ENCODE data around the gene SORL1.

Gene SORL1

GRCh38 chr11:121425828-121426227, 26.3 kb upstream of the SORL1 start:
- Histone ChIP-seq H3K4me3 (no peak overlapping the region), H3K27ac (no peak overlapping the region)

DNA sequence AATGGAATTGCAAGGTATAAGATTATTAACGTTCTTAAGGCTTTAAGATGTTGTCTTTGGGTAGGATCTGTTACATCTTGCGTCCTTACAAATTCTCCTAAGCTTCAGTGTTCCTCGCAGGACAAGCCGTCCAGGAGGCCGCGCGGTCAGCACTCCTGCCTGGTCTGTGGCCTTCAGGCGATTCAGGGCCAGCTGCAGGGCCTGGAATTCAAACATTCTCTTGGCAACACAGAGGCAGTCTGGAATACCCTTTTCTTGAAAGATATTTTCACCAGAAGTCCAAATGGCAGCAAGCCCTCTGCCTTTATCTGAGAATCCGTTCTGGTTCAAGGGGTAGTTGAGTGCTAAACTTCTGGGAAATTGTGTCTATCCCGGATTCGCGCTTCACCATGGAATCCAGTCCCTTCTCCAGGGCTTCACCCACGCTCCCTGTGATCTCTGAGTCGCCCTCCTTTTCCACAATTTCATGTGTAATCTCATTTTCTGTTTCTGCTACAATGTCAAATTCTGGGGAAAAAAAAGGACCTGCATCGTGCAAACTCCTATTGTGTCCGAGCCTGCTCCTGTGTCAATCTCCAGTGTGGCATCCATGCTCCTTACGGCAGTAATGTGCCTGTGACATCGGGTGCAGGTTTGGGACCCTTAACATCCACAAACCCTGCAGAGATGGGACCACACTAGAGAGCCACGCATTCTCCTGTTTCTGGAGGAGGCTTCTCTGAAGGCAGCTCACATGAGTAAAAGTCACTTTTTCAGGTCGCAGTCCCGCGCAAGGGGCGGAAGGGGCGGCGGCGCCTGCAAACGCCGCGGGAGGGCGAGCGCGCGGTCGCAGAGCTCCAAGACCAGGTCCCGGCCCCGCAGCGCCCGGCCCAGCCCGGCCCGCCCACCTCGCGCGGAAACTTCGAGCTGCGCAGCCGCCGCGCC, 25.4 kb upstream of the SORL1 start:
- H3K27ac ChIP-seq: no peak overlapping the region

GRCh38 chr11:121427400-121427744, 24.7 kb upstream of the SORL1 start:
- H3K27ac ChIP-seq: no peak overlapping the region

More for the DNA sequence above, 25.4 kb upstream of the SORL1 start:
- H3K4me3 ChIP-seq: peak overlapping the region in 5 of 7 experiments; percentile 1 to 31 (median 12)

DNA sequence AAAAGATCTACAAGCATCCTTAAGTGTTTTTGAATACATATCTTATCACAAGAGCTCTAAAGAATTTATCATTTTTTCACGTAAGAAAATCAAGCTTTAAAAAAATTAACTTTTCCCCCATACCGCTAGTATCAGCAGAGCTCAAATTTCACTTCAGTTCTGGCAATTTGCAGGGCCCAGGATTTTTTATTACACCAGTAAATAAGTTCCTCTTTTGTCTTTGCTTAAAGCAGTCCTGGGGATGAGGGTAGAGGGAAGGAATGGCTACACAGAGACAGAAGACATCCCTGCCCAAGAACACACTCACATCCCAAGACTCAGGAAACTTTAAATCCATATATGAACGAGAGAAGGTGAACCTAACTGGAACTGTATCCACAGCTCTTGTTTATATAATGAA, 22.6 kb upstream of the SORL1 start:
- Histone ChIP-seq H3K4me3 (no peak overlapping the region), H3K27ac (no peak overlapping the region)

More at GRCh38 chr11:121427400-121427744, 24.7 kb upstream of the SORL1 start:
- peak overlapping the region in 5 of 7 experiments; percentile 1 to 31 (median 12) for H3K4me3 ChIP-seq

GRCh38 chr11:121431820-121432526, 20.1 kb upstream of the SORL1 start:
- Histone ChIP-seq H3K4me3 (no peak overlapping the region), H3K27ac (no peak overlapping the region)

DNA sequence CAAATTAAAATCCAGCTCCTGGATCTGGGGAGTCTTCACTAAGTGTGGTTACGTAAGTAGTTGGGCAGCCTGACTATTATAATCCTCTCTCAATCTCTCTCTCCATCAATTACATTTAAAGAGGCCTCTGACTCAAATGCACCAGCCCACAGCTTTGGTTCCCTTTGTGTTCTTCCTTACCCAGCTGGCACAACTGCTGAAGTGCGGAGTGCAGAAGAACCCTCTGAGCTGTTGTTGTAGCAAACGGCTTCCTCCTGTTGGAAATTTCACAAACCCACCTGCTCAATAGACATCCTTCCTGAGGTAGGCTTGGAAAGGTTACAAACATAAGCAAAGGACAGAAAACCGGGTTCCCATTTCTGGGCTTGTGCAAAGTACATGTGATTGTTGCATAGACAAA, 17.0 kb upstream of the SORL1 start:
- Histone ChIP-seq H3K27ac (no peak overlapping the region), H3K4me3 (no peak overlapping the region)

- Histone ChIP-seq H3K4me3 (no peak overlapping the region), H3K27ac (peak overlapping the region in 1 of 21 experiments; percentile 45)
Observed at GRCh38 chr11:121435551-121436511, 16.3 kb upstream of the SORL1 start.

DNA sequence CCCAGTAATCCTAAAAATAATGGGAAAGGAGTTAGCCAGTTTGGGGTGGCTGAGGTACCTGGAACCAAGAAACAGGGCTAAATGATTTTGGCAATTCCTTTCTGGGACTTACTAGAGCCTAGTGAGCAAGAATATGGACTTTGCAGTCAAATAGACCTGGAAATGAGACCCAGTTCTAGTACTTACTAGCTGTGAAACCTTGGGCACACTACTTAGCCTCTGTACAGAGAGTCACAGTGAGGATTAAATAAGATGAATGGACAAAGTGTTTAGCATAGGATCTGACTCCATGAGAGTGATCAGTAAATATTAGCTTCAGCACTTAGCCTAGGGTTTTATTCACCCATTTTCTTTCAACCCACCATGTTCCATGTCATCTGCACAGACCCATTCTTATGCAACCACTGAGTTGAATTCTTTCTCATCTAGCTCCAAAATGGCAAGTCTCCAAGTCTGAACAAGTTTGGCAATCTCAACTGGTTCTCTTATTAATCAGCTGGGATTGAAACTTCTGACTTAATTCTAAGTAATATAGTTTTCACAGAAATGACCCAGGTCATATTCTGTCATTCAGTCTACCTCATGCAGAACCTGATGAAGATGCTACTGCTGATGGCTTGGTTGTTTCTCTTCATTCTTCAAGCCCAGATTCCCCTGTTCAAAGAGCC, 15.0 kb upstream of the SORL1 start:
- peak overlapping the region in 1 of 21 experiments; percentile 9 for H3K27ac ChIP-seq
- H3K4me3 ChIP-seq: no peak overlapping the region

DNA sequence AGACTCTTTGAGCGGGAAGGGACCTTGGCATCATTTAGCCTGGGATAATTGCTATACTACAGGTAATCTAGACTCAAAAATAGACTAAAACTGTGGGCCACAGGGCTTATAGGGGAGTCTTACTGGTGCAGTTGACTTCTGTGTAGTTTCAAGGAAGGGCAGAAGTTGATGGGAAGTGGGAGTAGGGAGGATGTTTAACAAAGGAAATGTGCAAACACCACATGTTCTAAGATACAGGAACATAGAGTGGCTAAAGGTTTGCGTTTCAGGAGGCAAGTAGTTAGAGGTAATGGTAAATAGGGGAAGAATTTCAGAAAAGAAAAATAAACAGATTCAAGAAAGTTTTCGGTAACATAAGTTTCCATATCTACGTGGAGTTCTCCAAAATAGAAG, 14.4 kb upstream of the SORL1 start:
- no peak overlapping the region for H3K4me3 ChIP-seq
- H3K27ac ChIP-seq: peak overlapping the region in 1 of 21 experiments; percentile 9

DNA sequence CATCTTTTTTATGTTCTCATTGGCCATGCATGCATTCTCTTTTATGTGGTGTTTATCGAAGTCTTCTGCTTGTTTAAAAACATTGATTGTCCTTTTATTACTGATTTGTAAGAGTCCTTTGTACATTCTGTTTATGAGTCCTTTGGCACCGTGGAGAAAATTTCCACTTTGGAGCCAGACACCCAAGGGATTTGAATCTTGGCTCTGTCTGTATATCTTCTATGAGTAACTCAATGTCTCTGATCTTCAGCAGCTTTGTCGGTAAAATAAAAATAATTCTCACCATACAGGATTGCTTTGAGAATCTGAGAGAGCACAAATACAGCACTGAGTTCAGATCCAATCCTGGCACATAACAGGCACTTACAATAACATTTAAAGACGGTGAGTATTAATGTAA, 12.8 kb upstream of the SORL1 start:
- no peak overlapping the region for H3K27ac ChIP-seq
- H3K4me3 ChIP-seq: no peak overlapping the region

GRCh38 chr11:121439759-121440158, 12.4 kb upstream of the SORL1 start:
- no peak overlapping the region for H3K4me3 ChIP-seq
- H3K27ac ChIP-seq: no peak overlapping the region

DNA sequence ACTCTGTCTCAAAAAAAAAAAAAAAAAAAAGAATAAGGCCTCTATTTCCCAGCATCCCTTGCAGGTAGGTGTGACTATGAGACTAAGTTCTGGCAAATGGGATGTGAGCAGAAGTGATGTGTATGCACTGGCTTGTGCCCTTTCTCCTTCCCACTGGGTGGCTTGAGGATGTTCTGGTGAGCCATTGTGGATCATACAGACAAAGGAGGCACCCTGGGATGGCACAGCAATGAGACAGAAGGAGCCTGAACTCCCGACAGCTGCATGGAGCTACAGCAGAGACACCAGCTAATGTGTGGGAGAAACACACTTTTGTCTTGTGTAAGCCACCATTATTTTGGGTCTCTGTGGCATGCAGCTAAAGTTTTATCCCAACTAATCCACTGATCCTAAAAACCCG, 10.6 kb upstream of the SORL1 start:
- H3K27ac ChIP-seq: no peak overlapping the region

GRCh38 chr11:121443688-121444275, 8.3 kb upstream of the SORL1 start:
- Histone ChIP-seq H3K27ac (no peak overlapping the region), H3K4me3 (no peak overlapping the region)

More for the DNA sequence above, 10.6 kb upstream of the SORL1 start:
- H3K4me3 ChIP-seq: no peak overlapping the region

DNA sequence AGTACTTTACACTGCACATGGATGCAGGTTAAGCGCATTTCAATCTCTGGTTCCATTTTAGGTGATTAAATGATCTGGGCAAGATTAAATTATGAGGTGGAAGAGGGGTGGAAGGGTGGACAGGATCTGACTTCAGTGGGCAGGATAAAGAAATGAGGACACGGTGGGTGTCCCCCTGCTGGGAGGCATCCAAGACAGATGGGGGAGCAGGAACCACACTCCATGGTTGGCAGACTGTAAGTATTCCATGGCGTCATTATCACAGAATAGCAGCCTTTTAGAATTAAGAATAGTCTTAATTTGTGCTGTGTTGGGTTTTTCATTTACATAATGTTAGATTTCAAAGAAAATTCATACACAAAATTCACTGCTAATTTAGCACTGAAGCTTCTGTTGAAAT, 7.6 kb upstream of the SORL1 start:
- no peak overlapping the region for H3K27ac ChIP-seq
- H3K4me3 ChIP-seq: no peak overlapping the region

GRCh38 chr11:121445071-121445768, 6.9 kb upstream of the SORL1 start:
- no peak overlapping the region for H3K27ac ChIP-seq
- no peak overlapping the region for H3K4me3 ChIP-seq

DNA sequence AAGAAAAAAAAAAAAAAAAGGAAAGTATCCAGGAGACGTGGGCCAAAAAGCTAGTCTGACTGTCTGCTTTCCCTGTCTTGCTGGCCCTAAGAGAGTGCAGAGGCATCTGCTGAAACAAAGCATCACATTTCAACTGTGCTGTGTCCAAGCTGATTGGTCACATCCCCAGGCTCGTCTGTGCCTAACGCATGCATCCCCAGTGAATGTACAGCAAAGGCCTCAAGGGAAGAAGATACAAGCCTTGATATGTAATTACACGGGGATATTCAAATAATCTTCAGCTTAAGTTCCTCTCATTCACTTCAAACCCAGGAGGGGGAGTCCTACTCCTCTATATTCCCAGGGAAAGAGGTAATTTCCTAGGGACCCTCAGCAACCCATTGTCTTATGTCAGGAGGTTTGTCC, 5.4 kb upstream of the SORL1 start:
- Histone ChIP-seq H3K27ac (no peak overlapping the region), H3K4me3 (no peak overlapping the region)

DNA sequence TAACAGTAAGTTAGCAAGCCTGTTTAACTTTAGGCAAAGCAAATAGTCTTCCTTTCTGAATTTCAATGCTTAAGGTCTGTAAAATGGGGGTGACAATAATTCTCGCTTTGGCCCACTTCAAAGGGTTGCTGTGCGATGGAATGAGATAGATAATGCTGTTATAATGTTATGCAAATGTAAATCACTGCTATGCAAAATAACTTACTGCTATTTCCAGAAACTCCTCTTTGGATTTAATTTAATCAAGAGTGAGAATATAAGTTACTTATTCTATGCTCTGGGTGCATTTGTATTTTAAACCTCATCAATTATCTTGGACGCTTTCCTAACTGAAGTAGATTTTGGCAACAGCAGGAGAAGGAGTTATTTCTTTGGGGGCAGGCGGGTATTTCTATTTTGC, 4.1 kb upstream of the SORL1 start:
- Histone ChIP-seq H3K27ac (peak overlapping the region in 4 of 21 experiments; percentile 26 to 95 (median 81)), H3K4me3 (no peak overlapping the region)

DNA sequence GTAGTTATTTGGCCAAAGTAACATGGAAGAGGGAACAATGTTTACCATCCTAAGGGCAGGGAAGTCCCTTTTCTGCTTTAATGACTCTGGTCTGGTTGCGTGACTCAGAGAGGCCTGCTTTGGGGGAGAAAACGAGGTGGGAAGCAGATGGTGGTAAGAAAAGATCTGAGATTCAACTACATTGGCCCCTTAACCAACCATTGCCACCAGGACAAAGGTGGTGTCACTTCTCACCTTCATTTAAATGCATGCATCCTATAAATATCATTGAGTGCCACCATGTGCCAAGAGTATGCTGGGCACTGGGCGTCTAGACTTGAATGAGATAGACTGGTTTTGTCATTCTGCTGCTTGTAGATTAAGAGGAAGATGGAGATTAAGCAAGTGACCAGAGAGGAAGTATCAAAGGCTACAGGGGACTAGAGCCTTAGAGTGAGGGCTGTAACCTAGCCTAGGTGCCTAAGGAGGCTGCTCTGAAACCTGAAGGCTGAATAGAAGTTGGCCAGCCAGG, 3.6 kb upstream of the SORL1 start:
- peak overlapping the region in 7 of 21 experiments; percentile 1 to 95 (median 51) for H3K27ac ChIP-seq
- no peak overlapping the region for H3K4me3 ChIP-seq

Measured in skin epidermis (tissue), 12 donors.